Measurements from ENCODE around the gene FAH. TPM values are rescaled to one million over a fixed set of nuclear protein-coding genes. Genes with fewer than 3 reads are reported as not detected.

Gene FAH
- total RNA-seq, 1 donor from 2014 or later = 94.9 TPM

Other genes with a start within 250 kb of the FAH start
- 8.1 TPM for gene BCL2A1, start 181.8 kb upstream of the FAH start, total RNA-seq
- gene ZFAND6, start 93.3 kb upstream of the FAH start, total RNA-seq = 272 TPM
- 1.2 TPM for gene CTXND1, start 99.2 kb downstream of the FAH start, total RNA-seq

Measured in tongue (tissue), 1 donor.